Mucosa of stomach (tissue), 1 donor: ENCODE data around the gene LMNTD2.

Experiments
- H3K27me3 ChIP-seq: one replicate; pipeline ENCODE4 v1.7.0; 2013; ENCODE audit warnings: mild to moderate bottlenecking, low read length; ENCODE audit not compliant: control insufficient read depth, insufficient read depth
- H3K36me3 ChIP-seq: one replicate; pipeline ENCODE4 v1.7.0; 2013; ENCODE audit warnings: low read length; ENCODE audit not compliant: control insufficient read depth, insufficient read depth
- H3K4me1 ChIP-seq: one replicate; pipeline ENCODE4 v1.7.0; 2013; ENCODE audit warnings: mild to moderate bottlenecking, low read length; ENCODE audit not compliant: control insufficient read depth, insufficient read depth
- H3K4me3 ChIP-seq: one replicate; pipeline ENCODE4 v1.7.0; 2013; ENCODE audit warnings: low read length
- H3K9ac ChIP-seq: one replicate; pipeline ENCODE4 v1.7.0; 2013; ENCODE audit warnings: mild to moderate bottlenecking, low read length, moderate library complexity
- H3K9me3 ChIP-seq: one replicate; pipeline ENCODE4 v1.7.0; 2013; ENCODE audit warnings: mild to moderate bottlenecking, low read length, moderate library complexity; ENCODE audit not compliant: control insufficient read depth
- donor health status: Pancreatic carcinoma.

LMNTD2 gene

DNA sequence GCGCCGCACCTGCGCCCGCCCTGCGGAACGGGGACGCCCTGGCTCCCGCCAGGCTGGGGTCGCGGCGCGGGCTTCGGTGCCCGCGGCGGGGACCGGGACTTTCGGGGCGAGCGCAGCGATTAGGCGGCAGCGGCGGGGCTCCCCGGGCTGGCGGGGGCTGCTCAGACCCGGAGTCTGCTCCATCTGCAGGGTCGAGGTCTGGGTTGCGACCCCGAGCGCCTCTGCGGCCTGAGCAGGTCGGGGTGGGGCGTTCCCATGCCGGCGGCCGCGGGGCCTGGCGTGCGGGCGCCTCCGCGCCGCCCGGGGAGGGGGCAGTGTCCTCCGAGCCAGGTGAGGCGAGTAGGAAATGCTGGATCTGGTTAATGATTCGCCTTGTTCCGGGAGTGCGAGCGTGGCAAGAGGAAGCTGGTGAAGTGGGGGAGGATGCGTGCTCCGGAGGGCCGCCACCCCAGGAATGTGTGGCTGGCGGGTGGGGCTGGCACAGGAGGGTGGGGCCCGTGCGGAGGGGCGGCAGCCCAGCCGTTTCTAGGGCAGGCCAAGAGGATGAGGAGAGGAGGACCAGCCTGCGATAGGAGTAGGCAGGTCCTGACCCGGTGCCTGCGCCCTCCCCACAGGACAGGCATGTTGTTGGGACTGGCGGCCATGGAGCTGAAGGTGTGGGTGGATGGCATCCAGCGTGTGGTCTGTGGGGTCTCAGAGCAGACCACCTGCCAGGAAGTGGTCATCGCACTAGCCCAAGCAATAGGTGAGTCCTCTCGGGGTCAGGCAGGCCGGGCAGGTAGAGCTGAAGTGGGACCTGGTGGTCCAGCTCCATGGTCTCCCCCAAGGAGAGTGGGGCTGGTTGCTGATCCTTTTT is 838 bp upstream of the LMNTD2 start:
- H3K27me3 ChIP-seq, result peaks cover 11% of the 10 kb centered on the region
- peaks cover 5% of the 10 kb centered on the region for H3K36me3 ChIP-seq
- peak overlapping the region; percentile 90 for H3K9ac ChIP-seq
- H3K4me3 ChIP-seq, result peak overlapping the region; percentile 42
- no peaks in the 10 kb centered on the region for H3K9me3 ChIP-seq
- peaks cover 50% of the 10 kb centered on the region for H3K4me1 ChIP-seq

DNA sequence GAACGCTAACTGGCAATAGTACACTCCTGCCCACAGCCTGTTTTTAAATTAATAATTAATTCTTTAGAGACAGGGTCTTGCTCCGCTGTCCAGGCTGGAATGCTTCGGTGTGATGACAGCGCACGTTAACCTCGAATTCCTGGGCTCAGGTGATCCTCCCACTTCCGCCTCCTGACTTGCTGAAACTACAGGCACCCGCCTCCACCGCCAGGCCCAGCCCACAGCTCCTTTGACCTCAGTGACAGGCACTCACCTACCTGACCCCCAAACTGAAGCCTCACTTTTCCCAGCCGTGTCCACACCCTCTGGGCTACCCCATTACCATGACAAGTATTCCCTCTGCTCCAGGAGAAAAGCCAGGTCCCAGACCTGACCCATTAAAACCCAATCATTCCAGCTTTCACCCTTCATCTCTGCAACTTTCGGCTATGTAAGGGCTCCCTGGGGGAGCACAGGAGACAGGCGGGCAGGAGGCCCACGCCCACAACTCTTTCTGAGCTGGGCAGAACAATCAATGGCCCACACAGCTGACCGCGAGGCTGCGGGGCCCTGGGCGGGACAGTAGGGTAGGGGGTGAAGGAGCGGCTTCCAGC is 730 bp downstream of the LMNTD2 start:
- peaks cover 23% of the 10 kb centered on the region for H3K27me3 ChIP-seq
- no peaks in the 10 kb centered on the region for H3K9me3 ChIP-seq
- peaks cover 51% of the 10 kb centered on the region for H3K4me1 ChIP-seq
- peak overlapping the region; percentile 1 for H3K4me3 ChIP-seq
- H3K36me3 ChIP-seq, result peaks cover 5% of the 10 kb centered on the region
- H3K9ac ChIP-seq, result peak overlapping the region; percentile 63

DNA sequence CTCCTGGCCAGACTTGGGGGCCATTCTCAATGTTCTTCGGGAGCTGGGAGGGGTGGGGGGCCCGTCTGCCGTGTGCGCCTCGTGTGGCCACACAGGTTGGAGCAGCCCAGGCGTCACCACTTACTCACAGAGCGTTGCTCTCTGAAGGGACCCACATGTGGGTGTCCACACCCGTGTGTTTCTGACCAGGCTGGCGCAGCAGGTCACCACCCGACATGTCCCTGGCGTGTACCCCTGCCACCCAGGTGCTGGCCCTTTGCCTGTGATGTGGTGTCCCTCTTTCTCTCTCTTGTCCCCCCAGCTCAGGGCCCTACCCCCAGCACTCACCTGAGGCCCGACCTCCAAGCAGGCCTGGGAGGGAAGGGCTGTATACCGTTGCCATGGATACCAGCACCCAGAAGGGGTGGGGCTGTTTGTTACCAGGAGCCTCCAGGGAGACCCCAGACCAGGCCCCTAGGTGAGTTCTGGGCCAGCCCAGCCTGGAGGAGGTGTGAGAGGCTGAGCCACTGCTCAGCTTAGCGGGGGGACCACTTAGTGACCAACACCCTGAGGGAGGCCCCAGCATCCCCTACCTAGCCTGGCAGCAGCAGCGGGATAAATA is 1.4 kb downstream of the LMNTD2 start:
- H3K4me3 ChIP-seq, result no peak overlapping the region
- H3K9me3 ChIP-seq, result no peaks in the 10 kb centered on the region
- H3K36me3 ChIP-seq, result peaks cover 4% of the 10 kb centered on the region
- peaks cover 29% of the 10 kb centered on the region for H3K27me3 ChIP-seq
- H3K4me1 ChIP-seq, result peaks cover 54% of the 10 kb centered on the region
- peak overlapping the region; percentile 63 for H3K9ac ChIP-seq

DNA sequence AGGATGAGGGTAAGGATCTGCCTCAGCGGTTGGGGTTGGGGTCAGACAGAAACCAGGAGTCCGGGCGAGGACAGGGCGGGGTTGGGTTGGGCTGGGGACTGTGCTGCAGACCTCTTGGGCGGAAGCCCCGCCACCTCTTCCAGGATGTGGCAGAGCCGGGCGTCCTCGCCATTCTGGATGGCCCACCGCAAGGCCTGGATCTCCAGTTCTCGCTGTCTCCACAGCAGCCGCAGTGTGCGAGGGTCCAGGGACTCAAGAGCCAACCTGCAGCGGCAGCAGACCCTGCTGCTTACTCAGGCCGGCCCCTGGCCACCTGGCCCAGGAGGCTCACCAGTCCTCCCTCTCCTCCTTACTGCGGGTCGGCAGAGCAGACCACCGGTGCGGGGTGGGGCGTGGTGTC is 2.0 kb downstream of the LMNTD2 start:
- Histone ChIP-seq H3K9me3 (no peaks in the 10 kb centered on the region), H3K4me3 (no peak overlapping the region), H3K4me1 (peaks cover 54% of the 10 kb centered on the region), H3K36me3 (no peaks in the 10 kb centered on the region), H3K9ac (no peak overlapping the region), H3K27me3 (peaks cover 36% of the 10 kb centered on the region)

DNA sequence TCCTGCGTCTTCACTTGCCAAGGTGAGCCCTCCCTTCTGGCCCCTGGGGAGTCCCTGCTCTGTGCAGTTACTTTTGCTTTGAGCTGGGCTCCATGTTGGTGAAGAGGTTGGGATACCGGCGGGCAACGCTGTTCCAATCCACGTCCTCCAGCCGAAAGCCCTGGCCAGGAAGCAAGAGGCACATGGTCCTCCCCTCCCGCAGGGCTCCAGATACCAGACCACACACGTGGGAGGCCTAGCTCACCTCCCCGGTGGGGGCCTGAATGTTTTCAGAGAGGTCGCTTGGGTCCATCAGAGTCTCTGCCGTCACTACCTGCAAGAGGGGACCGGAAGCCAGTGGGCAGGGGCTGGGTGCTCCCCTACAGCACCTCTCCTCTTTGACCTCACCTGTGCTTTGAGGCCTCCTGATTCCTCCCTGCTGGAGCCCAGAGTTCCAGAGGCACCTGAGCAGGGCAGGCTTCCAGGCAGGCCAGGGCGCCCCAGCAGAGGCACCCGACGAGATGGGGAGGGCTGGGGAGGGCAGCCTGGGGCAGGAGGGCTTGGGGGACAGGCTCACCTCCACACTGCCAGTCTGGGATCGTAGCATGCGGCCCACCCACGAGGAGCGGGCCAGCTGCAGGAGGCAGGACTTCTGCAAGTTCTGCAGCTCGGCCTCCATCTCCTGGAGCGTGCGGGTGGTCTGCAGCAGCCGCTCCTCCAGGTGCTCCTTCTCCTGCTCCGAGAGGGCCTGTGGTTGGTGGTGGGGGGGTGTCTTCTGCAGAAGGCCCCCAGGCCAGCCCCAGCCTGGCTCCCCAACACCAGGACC is 3.0 kb downstream of the LMNTD2 start:
- no peak overlapping the region for H3K9ac ChIP-seq
- no peaks in the 10 kb centered on the region for H3K36me3 ChIP-seq
- peaks cover 44% of the 10 kb centered on the region for H3K4me1 ChIP-seq
- no peak overlapping the region for H3K4me3 ChIP-seq
- H3K9me3 ChIP-seq, result no peaks in the 10 kb centered on the region
- H3K27me3 ChIP-seq, result peaks cover 41% of the 10 kb centered on the region

DNA sequence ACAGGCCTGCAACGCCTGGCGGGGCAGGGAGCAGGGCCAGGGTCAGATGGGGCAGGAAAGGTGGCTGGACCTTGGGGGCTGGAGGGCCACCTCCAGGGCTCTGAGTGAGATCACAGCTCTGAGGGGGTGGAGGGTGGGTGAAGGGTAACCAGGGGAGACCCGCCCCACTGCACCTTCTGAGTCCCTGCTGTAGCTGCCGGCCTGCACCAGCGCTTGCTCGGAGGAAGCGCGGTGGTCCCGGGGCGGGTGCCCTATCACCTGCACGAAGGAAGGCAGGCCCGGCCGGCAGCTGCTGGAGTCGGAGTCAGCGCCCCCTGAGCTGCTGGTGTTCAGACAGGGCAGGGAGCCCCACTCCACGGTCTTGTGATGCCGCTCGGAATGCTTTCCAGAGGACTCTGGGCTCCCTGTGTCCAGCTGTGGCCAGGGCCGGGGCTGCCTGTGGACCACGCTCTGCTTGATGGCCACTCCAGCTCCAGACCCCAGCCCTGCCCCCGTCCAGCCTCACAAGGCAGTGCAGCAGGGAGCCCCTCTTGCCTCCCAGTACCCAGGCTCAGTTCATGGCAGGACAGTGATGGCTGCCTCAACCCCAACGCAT is 3.8 kb downstream of the LMNTD2 start:
- no peak overlapping the region for H3K4me3 ChIP-seq
- H3K9me3 ChIP-seq, result no peaks in the 10 kb centered on the region
- no peaks in the 10 kb centered on the region for H3K36me3 ChIP-seq
- H3K4me1 ChIP-seq, result peaks cover 36% of the 10 kb centered on the region
- no peak overlapping the region for H3K9ac ChIP-seq
- peaks cover 41% of the 10 kb centered on the region for H3K27me3 ChIP-seq

DNA sequence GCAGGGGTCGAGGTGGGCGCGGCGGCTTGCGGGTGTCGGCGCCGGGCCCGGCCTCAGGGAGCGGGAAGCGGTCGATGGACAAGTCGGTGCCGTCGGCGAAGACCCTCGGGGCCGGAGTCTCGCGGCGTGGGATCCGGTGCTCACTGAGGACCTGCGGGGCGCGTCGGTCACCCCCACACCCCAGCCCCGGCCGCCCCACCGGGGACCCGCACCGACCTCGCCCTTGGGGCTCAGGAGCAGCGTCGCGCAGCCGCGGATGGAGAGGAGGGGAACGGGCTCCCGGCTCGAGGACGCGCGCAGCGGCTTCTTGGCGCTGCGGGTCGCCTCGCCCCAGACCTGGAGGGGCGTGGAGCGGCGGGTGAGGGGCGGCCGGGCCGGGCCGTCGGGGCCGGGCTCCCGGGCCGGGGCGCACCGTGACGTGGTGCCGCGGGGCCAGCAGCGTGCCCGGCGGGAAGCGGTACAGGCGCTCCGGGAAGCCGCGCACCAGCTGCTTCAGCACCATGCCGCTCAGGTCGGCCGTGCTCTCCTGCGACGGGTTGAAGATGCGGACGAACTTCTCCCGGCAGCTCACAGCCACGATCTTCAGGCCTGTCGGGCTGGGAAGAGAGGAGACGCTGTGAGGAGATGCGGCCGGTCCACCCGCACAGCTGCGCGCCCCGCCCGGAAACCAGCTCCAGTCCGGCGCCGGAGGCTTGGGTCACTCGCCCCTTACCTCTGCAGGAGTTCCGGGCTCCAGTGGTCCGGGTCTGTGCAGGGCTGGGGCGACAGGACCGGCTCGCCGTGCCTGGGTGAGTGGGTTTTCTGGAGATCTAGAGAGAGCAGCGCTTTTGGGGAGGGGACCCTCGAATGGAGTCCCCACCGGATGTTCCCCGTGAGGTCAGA is 4.5 kb downstream of the LMNTD2 start:
- Histone ChIP-seq H3K36me3 (no peaks in the 10 kb centered on the region), H3K9ac (no peak overlapping the region), H3K27me3 (peaks cover 41% of the 10 kb centered on the region), H3K9me3 (no peaks in the 10 kb centered on the region), H3K4me3 (no peak overlapping the region), H3K4me1 (peaks cover 31% of the 10 kb centered on the region)

DNA sequence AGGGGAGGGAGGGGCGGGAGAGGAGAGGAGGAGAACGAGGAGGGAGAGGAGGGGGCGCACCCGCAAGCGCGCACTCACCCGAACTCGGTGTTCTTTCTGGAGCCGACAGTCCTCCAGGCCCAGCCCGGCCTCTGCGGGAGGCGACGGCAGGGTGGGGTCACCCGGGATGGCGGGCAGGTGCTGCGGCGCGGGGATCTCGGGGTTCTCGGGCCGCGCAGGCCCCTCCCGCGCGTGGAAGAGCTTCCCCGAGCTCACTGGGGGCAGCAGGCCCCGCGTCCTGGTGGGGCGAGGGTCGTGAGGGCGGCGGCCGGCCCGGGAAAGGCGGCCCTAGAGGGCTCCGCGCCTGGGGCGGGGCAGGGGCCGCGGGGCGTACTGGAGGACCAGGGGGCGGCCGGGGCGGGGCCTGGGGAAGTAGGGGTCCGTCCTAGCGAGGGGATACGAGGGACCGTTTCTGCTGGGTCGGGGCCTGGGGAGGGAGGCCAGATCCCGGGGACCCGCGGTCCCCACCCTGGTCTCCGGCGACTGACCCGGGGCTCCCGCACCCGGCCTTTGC is 5.2 kb downstream of the LMNTD2 start:
- Histone ChIP-seq H3K4me1 (peaks cover 30% of the 10 kb centered on the region), H3K4me3 (no peak overlapping the region), H3K9ac (no peak overlapping the region), H3K9me3 (no peaks in the 10 kb centered on the region), H3K27me3 (peaks cover 41% of the 10 kb centered on the region), H3K36me3 (no peaks in the 10 kb centered on the region)

DNA sequence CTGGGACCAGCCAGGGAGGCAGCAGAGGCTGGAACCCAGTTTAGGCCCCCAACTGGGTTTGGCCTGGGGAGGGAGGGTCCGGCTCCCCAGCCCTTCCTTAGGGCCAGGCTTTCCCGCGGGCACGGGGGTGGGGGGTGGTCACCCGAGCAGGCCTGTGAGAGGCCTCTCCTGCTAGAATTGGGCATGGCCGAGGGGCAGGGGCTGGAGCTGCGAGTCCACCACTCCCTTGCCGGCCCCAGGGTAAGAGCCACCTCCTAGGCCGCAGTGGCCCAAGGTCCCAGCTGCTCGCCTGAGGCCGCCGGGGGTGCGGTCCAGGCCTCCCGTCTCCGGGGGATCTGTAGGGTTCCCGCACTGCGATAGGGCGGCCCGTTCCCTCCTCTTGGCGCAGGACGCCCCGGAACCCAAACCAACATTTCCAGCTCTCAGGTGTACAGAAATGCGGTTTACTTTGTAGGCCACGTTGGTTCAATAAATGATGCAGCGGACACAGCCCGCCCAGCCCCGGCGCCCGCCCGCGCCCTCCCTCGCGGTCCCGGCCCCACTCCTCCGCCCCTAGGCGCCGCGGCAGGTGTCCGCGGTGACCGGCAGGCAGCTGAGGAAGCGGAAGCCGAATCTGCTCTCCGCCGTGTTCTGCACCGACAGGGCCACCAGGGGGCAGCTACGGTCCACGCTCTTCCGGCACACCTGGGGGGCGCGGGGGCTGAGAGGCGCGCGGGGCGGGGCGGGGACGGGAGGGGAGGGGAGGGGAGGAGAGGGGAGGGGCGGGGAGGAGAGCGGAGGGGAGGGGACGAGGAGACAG is 5.9 kb downstream of the LMNTD2 start:
- Histone ChIP-seq H3K4me1 (peaks cover 24% of the 10 kb centered on the region), H3K9me3 (no peaks in the 10 kb centered on the region), H3K4me3 (no peak overlapping the region), H3K27me3 (peaks cover 39% of the 10 kb centered on the region), H3K9ac (no peak overlapping the region), H3K36me3 (no peaks in the 10 kb centered on the region)

DNA sequence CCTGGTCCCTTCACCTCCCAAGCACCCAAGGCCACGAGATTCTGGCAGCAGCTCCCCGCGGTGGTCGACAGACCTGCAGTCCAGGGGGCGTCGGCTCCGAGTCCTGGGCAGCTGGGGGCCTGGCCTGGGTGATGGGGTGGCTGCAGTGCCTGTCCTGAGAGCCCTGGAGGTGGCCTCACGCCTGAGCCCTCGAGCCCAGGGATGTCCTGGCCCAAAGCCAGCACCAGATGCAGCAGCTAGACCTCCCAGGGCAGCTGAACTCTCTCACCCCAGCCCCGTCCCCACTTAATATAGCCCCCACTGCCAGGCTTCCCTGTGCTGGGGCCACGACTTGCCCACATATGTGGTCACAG is 6.6 kb downstream of the LMNTD2 start:
- Histone ChIP-seq H3K36me3 (no peaks in the 10 kb centered on the region), H3K4me1 (peaks cover 17% of the 10 kb centered on the region), H3K27me3 (peaks cover 34% of the 10 kb centered on the region), H3K4me3 (no peak overlapping the region), H3K9ac (no peak overlapping the region), H3K9me3 (no peaks in the 10 kb centered on the region)
